OCI-LY7 (cell line): ENCODE data around the gene GPR78.

Source experiments
- EZH2phosphoT487 ChIP-seq: fragments of 200-600 bp; sonication (generic); IDR thresholded peaks from 2 replicates; pipeline ENCODE4 v1.6.1; 2018; ENCODE audit warnings: low read depth, borderline replicate concordance, mild to moderate bottlenecking, mixed run types, antibody characterized with exemption, low read length, moderate library complexity, mixed read lengths
- TF ChIP-seq, protein P1 (sequence below): fragments of 200-600 bp; sonication (generic); conservative IDR thresholded peaks from 2 replicates; pipeline ENCODE4 v1.5.1; 2014; ENCODE audit warnings: mild to moderate bottlenecking, antibody characterized with exemption, low read length, moderate library complexity, mixed read lengths

DNA sequence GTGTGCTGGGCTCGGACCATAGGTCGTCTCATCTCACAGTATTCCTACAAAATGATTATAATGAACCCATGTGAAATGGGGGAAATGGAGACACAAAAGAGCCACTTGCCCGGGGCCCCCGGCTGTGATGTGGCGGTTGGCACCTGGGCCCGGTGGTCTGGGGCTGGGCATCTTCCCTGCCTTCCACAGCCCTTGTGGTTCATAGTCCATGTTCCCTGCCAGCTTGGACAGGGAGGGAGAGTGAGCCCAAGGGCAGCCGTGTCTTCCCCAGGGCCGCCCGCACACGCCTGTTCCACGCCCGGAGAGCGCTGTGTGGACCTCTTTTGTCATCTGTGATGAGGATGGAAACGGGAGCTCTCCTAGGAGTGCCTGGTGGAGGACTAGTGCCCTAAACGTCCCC, 17.6 kb downstream of the GPR78 start:
- TF ChIP-seq, protein P1, sequence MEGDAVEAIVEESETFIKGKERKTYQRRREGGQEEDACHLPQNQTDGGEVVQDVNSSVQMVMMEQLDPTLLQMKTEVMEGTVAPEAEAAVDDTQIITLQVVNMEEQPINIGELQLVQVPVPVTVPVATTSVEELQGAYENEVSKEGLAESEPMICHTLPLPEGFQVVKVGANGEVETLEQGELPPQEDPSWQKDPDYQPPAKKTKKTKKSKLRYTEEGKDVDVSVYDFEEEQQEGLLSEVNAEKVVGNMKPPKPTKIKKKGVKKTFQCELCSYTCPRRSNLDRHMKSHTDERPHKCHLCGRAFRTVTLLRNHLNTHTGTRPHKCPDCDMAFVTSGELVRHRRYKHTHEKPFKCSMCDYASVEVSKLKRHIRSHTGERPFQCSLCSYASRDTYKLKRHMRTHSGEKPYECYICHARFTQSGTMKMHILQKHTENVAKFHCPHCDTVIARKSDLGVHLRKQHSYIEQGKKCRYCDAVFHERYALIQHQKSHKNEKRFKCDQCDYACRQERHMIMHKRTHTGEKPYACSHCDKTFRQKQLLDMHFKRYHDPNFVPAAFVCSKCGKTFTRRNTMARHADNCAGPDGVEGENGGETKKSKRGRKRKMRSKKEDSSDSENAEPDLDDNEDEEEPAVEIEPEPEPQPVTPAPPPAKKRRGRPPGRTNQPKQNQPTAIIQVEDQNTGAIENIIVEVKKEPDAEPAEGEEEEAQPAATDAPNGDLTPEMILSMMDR: no peak
- no peak for TF ChIP-seq EZH2phosphoT487
